ENCODE measurements around the gene FERMT3. TPM values are rescaled to one million over a fixed set of nuclear protein-coding genes. Genes with fewer than 3 reads are reported as not detected.

FERMT3 gene
- total RNA-seq, 1 donor from 2014 or later, result 24.3 TPM

DNA sequence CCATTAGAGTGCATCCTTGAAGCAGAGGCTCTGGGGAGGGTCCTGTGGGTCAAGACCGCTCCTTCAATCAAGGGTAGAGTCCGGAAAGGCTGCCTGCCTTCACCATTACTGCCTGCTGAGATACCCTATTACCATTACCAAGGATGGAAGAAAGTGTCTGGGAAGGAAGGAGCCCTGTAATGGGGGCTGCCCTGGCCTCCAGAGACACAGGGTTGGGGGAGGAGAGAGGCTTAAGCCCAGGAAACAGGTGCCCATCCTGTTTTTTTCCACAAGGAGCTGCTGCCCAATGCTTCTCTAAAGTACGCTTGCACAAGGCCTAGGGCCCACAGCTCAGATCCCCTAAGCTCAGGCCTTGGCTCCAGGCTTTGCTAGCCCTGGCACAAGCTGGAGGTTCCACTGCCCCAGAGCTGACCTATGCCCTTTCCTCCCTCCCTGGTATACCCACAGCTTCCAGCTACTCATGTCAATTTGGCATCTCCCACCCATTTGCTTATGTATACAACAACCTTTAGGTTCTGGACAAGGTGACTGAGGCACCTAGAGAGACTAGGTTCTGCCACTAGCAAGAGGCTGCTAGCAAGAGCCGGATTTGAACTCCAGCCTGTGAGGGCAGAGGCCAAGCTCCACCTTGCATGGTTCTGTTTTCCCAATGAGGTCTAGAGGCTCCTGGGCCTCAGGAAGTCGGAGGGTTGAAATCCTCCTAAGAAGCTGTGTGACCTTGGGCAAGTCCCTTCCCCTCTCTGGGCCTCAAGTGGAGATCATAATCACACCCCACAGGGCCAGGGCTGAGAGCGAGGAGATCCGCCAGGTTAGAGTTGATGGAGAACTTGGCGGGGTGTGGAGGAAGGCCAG is 43.3 kb downstream of the FERMT3 start:
- intact Hi-C loops (cut with DNase I), result no loop called here

DNA sequence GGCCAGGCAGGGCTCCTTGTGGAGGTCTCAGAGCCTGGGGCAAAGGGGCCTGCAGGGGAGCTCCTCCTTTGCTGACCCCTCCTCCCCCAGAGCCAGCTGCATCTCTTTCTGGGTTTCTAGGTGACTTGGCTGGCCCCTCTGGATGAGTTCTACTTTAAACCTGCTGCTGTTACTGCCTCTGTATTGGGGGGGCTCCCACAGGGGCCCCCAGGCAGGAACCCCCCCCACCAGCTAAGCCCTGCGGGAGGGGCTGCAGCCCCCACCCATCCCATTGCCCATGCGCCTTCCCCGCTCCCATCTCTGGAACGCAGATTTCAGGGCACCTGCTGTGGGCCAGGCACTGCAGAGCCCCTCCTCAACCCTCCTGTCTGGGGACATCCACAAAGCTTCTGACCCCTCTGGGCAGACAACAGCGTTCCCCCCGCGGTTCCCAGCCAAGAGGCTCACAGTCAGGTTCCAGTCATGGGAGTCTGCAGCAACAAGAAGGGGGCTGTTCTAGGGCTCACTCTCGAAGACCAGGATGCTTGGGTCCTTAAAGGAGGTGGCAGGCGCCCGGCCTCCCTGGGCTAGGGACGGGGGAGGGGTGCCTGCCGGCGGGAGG is 44.0 kb downstream of the FERMT3 start:
- no peak for DNase-seq (ENCODE audit: extremely low spot score in 2 of 2)
- no peaks in the 10 kb centered on the region for H3K27me3 ChIP-seq
- peaks cover 0 to 13% of the 10 kb centered on the region in 2 donors for H3K36me3 ChIP-seq
- H3K4me1 ChIP-seq, result peaks cover 40% of the 10 kb centered on the region
- TF ChIP-seq POLR2A (IDR thresholded peaks at IDR 0.05), result no peak
- TF ChIP-seq, protein P1, sequence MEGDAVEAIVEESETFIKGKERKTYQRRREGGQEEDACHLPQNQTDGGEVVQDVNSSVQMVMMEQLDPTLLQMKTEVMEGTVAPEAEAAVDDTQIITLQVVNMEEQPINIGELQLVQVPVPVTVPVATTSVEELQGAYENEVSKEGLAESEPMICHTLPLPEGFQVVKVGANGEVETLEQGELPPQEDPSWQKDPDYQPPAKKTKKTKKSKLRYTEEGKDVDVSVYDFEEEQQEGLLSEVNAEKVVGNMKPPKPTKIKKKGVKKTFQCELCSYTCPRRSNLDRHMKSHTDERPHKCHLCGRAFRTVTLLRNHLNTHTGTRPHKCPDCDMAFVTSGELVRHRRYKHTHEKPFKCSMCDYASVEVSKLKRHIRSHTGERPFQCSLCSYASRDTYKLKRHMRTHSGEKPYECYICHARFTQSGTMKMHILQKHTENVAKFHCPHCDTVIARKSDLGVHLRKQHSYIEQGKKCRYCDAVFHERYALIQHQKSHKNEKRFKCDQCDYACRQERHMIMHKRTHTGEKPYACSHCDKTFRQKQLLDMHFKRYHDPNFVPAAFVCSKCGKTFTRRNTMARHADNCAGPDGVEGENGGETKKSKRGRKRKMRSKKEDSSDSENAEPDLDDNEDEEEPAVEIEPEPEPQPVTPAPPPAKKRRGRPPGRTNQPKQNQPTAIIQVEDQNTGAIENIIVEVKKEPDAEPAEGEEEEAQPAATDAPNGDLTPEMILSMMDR (IDR thresholded peaks at IDR 0.05), result no peak
- no peak for TF ChIP-seq POLR2AphosphoS5 (IDR thresholded peaks at IDR 0.05; ENCODE audit: insufficient read depth in 1 of 2, low read depth in 1 of 2)
- H3K4me3 ChIP-seq, result peak overlapping the region; percentile 85 to 88
- no peaks in the 10 kb centered on the region for H3K9me3 ChIP-seq
- H3K27ac ChIP-seq, result peak overlapping the region; percentile 73
- intact Hi-C loops (cut with DNase I), result no loop called here

More for the DNA sequence above, 43.3 kb downstream of the FERMT3 start:
- Histone ChIP-seq H3K4me1 (peaks cover 47% of the 10 kb centered on the region), H3K27me3 (no peaks in the 10 kb centered on the region), H3K36me3 (peaks cover 0 to 5% of the 10 kb centered on the region in 2 donors), H3K27ac (no peak overlapping the region), H3K4me3 (no peak overlapping the region), H3K9me3 (no peaks in the 10 kb centered on the region)
- no peak for TF ChIP-seq POLR2AphosphoS5 (IDR thresholded peaks at IDR 0.05; ENCODE audit: insufficient read depth in 1 of 2, low read depth in 1 of 2)
- TF ChIP-seq, protein P1 (IDR thresholded peaks at IDR 0.05), result no peak
- DNase-seq (ENCODE audit: extremely low spot score in 2 of 2), result no peak

DNA sequence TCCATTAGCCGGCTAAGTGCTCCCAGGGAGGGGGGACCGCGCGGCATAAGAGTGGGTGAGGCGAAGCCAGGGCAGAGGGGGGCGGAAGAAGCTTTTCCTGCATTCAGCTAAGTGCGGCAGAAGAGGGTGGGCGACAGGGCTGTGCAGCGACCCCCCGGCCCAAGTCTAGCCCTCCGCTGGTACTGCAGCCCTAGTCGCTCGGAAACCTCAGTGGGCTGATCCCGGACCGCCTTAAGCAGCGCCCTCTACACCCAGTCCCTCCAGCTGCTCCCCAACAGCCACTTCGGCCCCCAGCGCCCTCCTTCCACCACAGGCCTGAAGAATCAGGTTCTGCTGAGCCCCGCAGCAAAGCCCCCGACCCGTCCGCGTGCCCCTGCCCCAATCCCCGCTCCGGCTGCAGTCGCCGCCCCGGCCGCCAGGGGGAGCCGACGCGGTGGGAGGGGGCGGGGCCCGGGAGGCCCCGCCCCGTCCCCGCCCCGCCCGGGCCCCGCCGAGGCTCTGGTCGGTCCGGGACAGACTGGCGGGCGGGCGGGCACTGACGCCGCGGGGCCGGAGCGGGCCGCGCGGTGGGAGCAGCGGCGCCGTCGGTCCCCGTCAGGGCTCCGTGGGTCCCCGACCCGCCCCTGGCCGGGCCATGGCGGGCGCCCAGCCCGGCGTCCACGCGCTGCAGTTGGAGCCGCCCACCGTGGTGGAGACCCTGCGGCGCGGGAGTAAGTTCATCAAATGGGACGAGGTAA is 44.7 kb downstream of the FERMT3 start, which contains the start of gene PLCB3:
Gene PLCB3 (plus strand): TSS at position 515 of the 737 bp plus-strand sequence. CDS start 120 bp downstream, at position 635.
- no peak for DNase-seq (ENCODE audit: extremely low spot score in 2 of 2)
- Histone ChIP-seq H3K4me1 (peaks cover 35% of the 10 kb centered on the region), H3K36me3 (peaks cover 0 to 17% of the 10 kb centered on the region in 2 donors), H3K4me3 (peak within 1 kb of the TSS; percentile 85 to 88), H3K27ac (peak within 1 kb of the TSS; percentile 78), H3K27me3 (no peaks in the 10 kb centered on the region), H3K9me3 (no peaks in the 10 kb centered on the region)
- intact Hi-C loops (cut with DNase I), result no loop called here
- no peak for TF ChIP-seq POLR2AphosphoS5 (IDR thresholded peaks at IDR 0.05; ENCODE audit: insufficient read depth in 1 of 2, low read depth in 1 of 2)
- TF ChIP-seq, protein P1 (IDR thresholded peaks at IDR 0.05), result peak; percentile 30 to 87 (median 77)
- peak in 1 of 2 donors; percentile 71 for TF ChIP-seq POLR2A (IDR thresholded peaks at IDR 0.05)

DNA sequence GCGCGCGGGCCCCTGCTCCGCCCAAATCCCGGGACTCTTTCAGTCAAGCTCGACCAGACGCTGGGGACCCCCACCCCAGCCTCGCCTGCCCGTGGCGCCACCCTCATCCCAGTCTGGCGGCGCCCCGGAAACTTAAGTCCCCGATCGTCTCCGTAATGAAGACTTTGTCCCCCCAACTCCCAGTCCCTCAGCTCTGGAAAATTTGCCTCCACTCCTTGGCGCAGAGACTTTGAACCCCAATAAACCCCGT is 45.2 kb downstream of the FERMT3 start:
- H3K9me3 ChIP-seq, result no peaks in the 10 kb centered on the region
- peaks cover 0 to 17% of the 10 kb centered on the region in 2 donors for H3K36me3 ChIP-seq
- intact Hi-C loops (cut with DNase I), result no loop called here
- peaks cover 35% of the 10 kb centered on the region for H3K4me1 ChIP-seq
- no peak for TF ChIP-seq POLR2AphosphoS5 (IDR thresholded peaks at IDR 0.05; ENCODE audit: insufficient read depth in 1 of 2, low read depth in 1 of 2)
- no peak for TF ChIP-seq POLR2A (IDR thresholded peaks at IDR 0.05)
- TF ChIP-seq, protein P1 (IDR thresholded peaks at IDR 0.05), result no peak
- no peaks in the 10 kb centered on the region for H3K27me3 ChIP-seq
- peak overlapping the region; percentile 85 to 88 for H3K4me3 ChIP-seq
- peak overlapping the region; percentile 78 for H3K27ac ChIP-seq
- DNase-seq (ENCODE audit: extremely low spot score in 2 of 2), result no peak
